Stimulated activated naive CD8-positive, alpha-beta T cell treated with anti-CD3 and anti-CD28 coated beads, Interleukin-15, amount 100 ng/mL, for 72 hours (primary cell): ENCODE data around the gene NKX2-8.
A peak's percentile ranks its signal among the peaks of the same experiment; 100 is the strongest.
"Not testable (repeated sequence)": the region's sequence is repeated elsewhere in the genome, so short reads cannot be mapped to it uniquely, and the experiment has no call there.

Source experiments
- ATAC-seq: fragments of 150-1000 bp; cut with Tn5 transposase; 2 replicates; pipeline ENCODE4 v1.10.0; 2021; ENCODE audit warnings: mild to moderate bottlenecking, moderate library complexity
- DNase-seq, 2 donors: peaks; one replicate each; pipeline ENCODE4 v3.0.0; 2021 to 2022
- H3K27ac Mint-ChIP-seq, 2 donors: one replicate each; pipeline ENCODE4 v1.8.0; 2022; ENCODE audit warnings: mild to moderate bottlenecking in 2 of 2, mixed read lengths in 2 of 2, moderate library complexity in 2 of 2
- H3K27me3 Mint-ChIP-seq: one replicate; pipeline ENCODE4 v1.8.0; 2022; ENCODE audit warnings: mixed read lengths
- H3K4me1 Mint-ChIP-seq: one replicate; pipeline ENCODE4 v1.8.0; 2022; ENCODE audit warnings: mild to moderate bottlenecking, mixed read lengths
- H3K4me3 Mint-ChIP-seq, 2 donors: one replicate each; pipeline ENCODE4 v1.8.0; 2022; ENCODE audit warnings: mild to moderate bottlenecking in 2 of 2, mixed read lengths in 2 of 2, moderate library complexity in 1 of 2
- H3K9me3 Mint-ChIP-seq, 2 donors: one replicate each; pipeline ENCODE4 v1.8.0; 2022; ENCODE audit warnings: mixed read lengths in 2 of 2

NKX2-8 gene

GRCh38 chr14:36583893-36584811 is 1.7 kb upstream of the NKX2-8 start:
- no peak overlapping the region for H3K27ac Mint-ChIP-seq
- no peaks in the 10 kb centered on the region for H3K9me3 Mint-ChIP-seq
- no peak for ATAC-seq
- no peak overlapping the region for H3K4me3 Mint-ChIP-seq
- DNase-seq, result no peak
- H3K27me3 Mint-ChIP-seq, result peaks cover 81% of the 10 kb centered on the region
- peaks cover 13% of the 10 kb centered on the region for H3K4me1 Mint-ChIP-seq

- Mint-ChIP-seq H3K4me3 (no peak overlapping the region), H3K4me1 (peaks cover 13% of the 10 kb centered on the region), H3K9me3 (no peaks in the 10 kb centered on the region), H3K27ac (no peak overlapping the region), H3K27me3 (peaks cover 81% of the 10 kb centered on the region)
- ATAC-seq (no peak), DNase-seq (no peak)
These were observed 953 bp upstream of the NKX2-8 start for GRCh38 chr14:36583242-36583892.

- Mint-ChIP-seq H3K27me3 (peaks cover 86% of the 10 kb centered on the region), H3K4me3 (no peak overlapping the region), H3K27ac (no peak overlapping the region), H3K9me3 (no peaks in the 10 kb centered on the region), H3K4me1 (peaks cover 13% of the 10 kb centered on the region)
- ATAC-seq (no peak), DNase-seq (no peak)
These were observed 444 bp upstream of the NKX2-8 start for GRCh38 chr14:36582874-36583241.

- ATAC-seq, result peak; percentile 39
- DNase-seq, result peak in 1 of 2 donors; percentile 42
- H3K27ac Mint-ChIP-seq, result no peak overlapping the region
- peak overlapping the region; percentile 55 to 67 for H3K4me3 Mint-ChIP-seq
- no peaks in the 10 kb centered on the region for H3K9me3 Mint-ChIP-seq
- H3K4me1 Mint-ChIP-seq, result peaks cover 13% of the 10 kb centered on the region
- peaks cover 91% of the 10 kb centered on the region for H3K27me3 Mint-ChIP-seq
These were observed 1.3 kb downstream of the NKX2-8 start for GRCh38 chr14:36580856-36581831.

GRCh38 chr14:36580141-36580855 is 2.1 kb downstream of the NKX2-8 start:
- DNase-seq, result no peak
- Mint-ChIP-seq H3K27me3 (peaks cover 83% of the 10 kb centered on the region), H3K9me3 (no peaks in the 10 kb centered on the region), H3K27ac (no peak overlapping the region), H3K4me1 (peaks cover 13% of the 10 kb centered on the region), H3K4me3 (peak overlapping the region in 1 of 2 donors; percentile 29)
- ATAC-seq, result no peak

GRCh38 chr14:36579573-36580140 is 2.8 kb downstream of the NKX2-8 start:
- no peaks in the 10 kb centered on the region for H3K9me3 Mint-ChIP-seq
- peaks cover 76% of the 10 kb centered on the region for H3K27me3 Mint-ChIP-seq
- no peak overlapping the region for H3K27ac Mint-ChIP-seq
- ATAC-seq, result no peak
- H3K4me3 Mint-ChIP-seq, result no peak overlapping the region
- H3K4me1 Mint-ChIP-seq, result peaks cover 13% of the 10 kb centered on the region
- no peak for DNase-seq

- Mint-ChIP-seq H3K4me1 (peaks cover 13% of the 10 kb centered on the region), H3K4me3 (no peak overlapping the region), H3K9me3 (no peaks in the 10 kb centered on the region), H3K27ac (no peak overlapping the region), H3K27me3 (peaks cover 70% of the 10 kb centered on the region)
- no peak for DNase-seq
- ATAC-seq, result no peak
These were observed 3.3 kb downstream of the NKX2-8 start for GRCh38 chr14:36579001-36579555.

GRCh38 chr14:36570065-36570464 is 12.3 kb downstream of the NKX2-8 start:
- Mint-ChIP-seq H3K4me1 (no peaks in the 10 kb centered on the region), H3K4me3 (no peak overlapping the region), H3K27ac (no peak overlapping the region), H3K9me3 (peaks cover 0 to 5% of the 10 kb centered on the region in 2 donors), H3K27me3 (no peaks in the 10 kb centered on the region)
- DNase-seq (no peak), ATAC-seq (no peak)

GRCh38 chr14:36556811-36557433 is 25.5 kb downstream of the NKX2-8 start:
- H3K9me3 Mint-ChIP-seq, result no peaks in the 10 kb centered on the region
- H3K27ac Mint-ChIP-seq, result no peak overlapping the region
- peak in 1 of 2 donors; percentile 28 for DNase-seq
- H3K4me1 Mint-ChIP-seq, result no peaks in the 10 kb centered on the region
- ATAC-seq, result no peak
- peaks cover 21% of the 10 kb centered on the region for H3K27me3 Mint-ChIP-seq
- no peak overlapping the region for H3K4me3 Mint-ChIP-seq

GRCh38 chr14:36555998-36556743 is 26.2 kb downstream of the NKX2-8 start:
- H3K27me3 Mint-ChIP-seq, result peaks cover 17% of the 10 kb centered on the region
- ATAC-seq, result no peak
- no peak for DNase-seq
- no peak overlapping the region for H3K4me3 Mint-ChIP-seq
- H3K4me1 Mint-ChIP-seq, result no peaks in the 10 kb centered on the region
- H3K9me3 Mint-ChIP-seq, result no peaks in the 10 kb centered on the region
- H3K27ac Mint-ChIP-seq, result no peak overlapping the region

GRCh38 chr14:36553656-36554260 is 28.7 kb downstream of the NKX2-8 start:
- Mint-ChIP-seq H3K27ac (no peak overlapping the region), H3K9me3 (no peaks in the 10 kb centered on the region), H3K4me3 (no peak overlapping the region), H3K4me1 (no peaks in the 10 kb centered on the region), H3K27me3 (peaks cover 7% of the 10 kb centered on the region)
- peak in 1 of 2 donors; percentile 12 for DNase-seq
- ATAC-seq, result no peak

GRCh38 chr14:36550899-36551298 is 31.5 kb downstream of the NKX2-8 start:
- Mint-ChIP-seq H3K27ac (no peak overlapping the region), H3K9me3 (no peaks in the 10 kb centered on the region)
- no peak for DNase-seq

GRCh38 chr14:36544280-36544679 is 38.1 kb downstream of the NKX2-8 start:
- H3K9me3 Mint-ChIP-seq, ATAC-seq, H3K4me3 Mint-ChIP-seq, DNase-seq, H3K27ac Mint-ChIP-seq, H3K4me1 Mint-ChIP-seq: not testable (repeated sequence)
- H3K27me3 Mint-ChIP-seq, result peaks cover 13% of the 10 kb centered on the region

More at GRCh38 chr14:36550899-36551298, 31.5 kb downstream of the NKX2-8 start:
- ATAC-seq, result no peak
- Mint-ChIP-seq H3K4me1 (no peaks in the 10 kb centered on the region), H3K27me3 (peaks cover 7% of the 10 kb centered on the region), H3K4me3 (no peak overlapping the region)
